ENCODE results near the gene CLK1. TPM values are rescaled to one million over a fixed set of nuclear protein-coding genes. Genes with fewer than 3 reads are reported as not detected.

Gene CLK1
- total and polyA plus RNA-seq, 2 of the 13 experiments (the other 11 are each of a cell fraction or from before 2014, with no cell fraction given) = 66.6 to 101 TPM

GRCh38 chr2:200843993-200844948, 20.2 kb downstream of the CLK1 start (continued):
- TF ChIP-seq, protein P1, sequence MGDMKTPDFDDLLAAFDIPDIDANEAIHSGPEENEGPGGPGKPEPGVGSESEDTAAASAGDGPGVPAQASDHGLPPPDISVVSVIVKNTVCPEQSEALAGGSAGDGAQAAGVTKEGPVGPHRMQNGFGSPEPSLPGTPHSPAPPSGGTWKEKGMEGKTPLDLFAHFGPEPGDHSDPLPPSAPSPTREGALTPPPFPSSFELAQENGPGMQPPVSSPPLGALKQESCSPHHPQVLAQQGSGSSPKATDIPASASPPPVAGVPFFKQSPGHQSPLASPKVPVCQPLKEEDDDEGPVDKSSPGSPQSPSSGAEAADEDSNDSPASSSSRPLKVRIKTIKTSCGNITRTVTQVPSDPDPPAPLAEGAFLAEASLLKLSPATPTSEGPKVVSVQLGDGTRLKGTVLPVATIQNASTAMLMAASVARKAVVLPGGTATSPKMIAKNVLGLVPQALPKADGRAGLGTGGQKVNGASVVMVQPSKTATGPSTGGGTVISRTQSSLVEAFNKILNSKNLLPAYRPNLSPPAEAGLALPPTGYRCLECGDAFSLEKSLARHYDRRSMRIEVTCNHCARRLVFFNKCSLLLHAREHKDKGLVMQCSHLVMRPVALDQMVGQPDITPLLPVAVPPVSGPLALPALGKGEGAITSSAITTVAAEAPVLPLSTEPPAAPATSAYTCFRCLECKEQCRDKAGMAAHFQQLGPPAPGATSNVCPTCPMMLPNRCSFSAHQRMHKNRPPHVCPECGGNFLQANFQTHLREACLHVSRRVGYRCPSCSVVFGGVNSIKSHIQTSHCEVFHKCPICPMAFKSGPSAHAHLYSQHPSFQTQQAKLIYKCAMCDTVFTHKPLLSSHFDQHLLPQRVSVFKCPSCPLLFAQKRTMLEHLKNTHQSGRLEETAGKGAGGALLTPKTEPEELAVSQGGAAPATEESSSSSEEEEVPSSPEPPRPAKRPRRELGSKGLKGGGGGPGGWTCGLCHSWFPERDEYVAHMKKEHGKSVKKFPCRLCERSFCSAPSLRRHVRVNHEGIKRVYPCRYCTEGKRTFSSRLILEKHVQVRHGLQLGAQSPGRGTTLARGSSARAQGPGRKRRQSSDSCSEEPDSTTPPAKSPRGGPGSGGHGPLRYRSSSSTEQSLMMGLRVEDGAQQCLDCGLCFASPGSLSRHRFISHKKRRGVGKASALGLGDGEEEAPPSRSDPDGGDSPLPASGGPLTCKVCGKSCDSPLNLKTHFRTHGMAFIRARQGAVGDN (CRISPR knock-in tag; IDR thresholded peaks at IDR 0.05) = peak; percentile 100
- 0 out of 2 replicates have a peak, but pooled peaks have one; percentile 41 for TF ChIP-seq CHD2 (IDR thresholded peaks at IDR 0.05; ENCODE audit: low read depth, low read length)
- TF ChIP-seq SIN3B (IDR thresholded peaks at IDR 0.05; ENCODE audit: low read length) = no peak
- TF ChIP-seq ZNF33B (CRISPR knock-in tag; IDR thresholded peaks at IDR 0.05) = peak; percentile 64; the same call in 1 of the 2 replicates
- TF ChIP-seq NFE2L1 (CRISPR knock-in tag; IDR thresholded peaks at IDR 0.05; ENCODE audit: borderline replicate concordance) = peak; percentile 49; the same call in 1 of the 2 replicates
- TF ChIP-seq SP4 (CRISPR knock-in tag; IDR thresholded peaks at IDR 0.05) = peak; percentile 72; the same call in 1 of the 2 replicates
- 0 out of 2 replicates have a peak, but pooled peaks have one; percentile 47 for TF ChIP-seq NFKBIZ (CRISPR knock-in tag; IDR thresholded peaks at IDR 0.05)
- TF ChIP-seq MED13 (CRISPR knock-in tag; IDR thresholded peaks at IDR 0.05) = no peak
- TF ChIP-seq ZNF644 (CRISPR knock-in tag; IDR thresholded peaks at IDR 0.05; ENCODE audit: low read depth) = peak; percentile 86; the same call in 1 of the 2 replicates
- TF ChIP-seq ELF3 (CRISPR knock-in tag; IDR thresholded peaks at IDR 0.05) = peak; percentile 23; the same call in 1 of the 2 replicates
- TF ChIP-seq GZF1 (CRISPR knock-in tag; IDR thresholded peaks at IDR 0.05) = no peak; the same call in 1 of the 2 replicates
- TF ChIP-seq SCMH1 (CRISPR knock-in tag; IDR thresholded peaks at IDR 0.05; ENCODE audit: borderline replicate concordance) = no peak
- no peak for TF ChIP-seq KAT2B (IDR thresholded peaks at IDR 0.05; ENCODE audit: borderline replicate concordance, low read depth, low read length)
- peak; percentile 72; the same call in 1 of the 2 replicates for TF ChIP-seq ZNF280D (CRISPR knock-in tag; IDR thresholded peaks at IDR 0.05)
- peak; percentile 94 for TF ChIP-seq HIVEP1 (CRISPR knock-in tag; IDR thresholded peaks at IDR 0.05)
- TF ChIP-seq CBFB (CRISPR knock-in tag; IDR thresholded peaks at IDR 0.05) = peak; percentile 26; the same call in 1 of the 2 replicates
- no peak for TF ChIP-seq MNT (IDR thresholded peaks at IDR 0.05)
- TF ChIP-seq DMAP1 (CRISPR knock-in tag; IDR thresholded peaks at IDR 0.05) = peak; percentile 54; the same call in 1 of the 2 replicates
- 0 out of 2 replicates have a peak, but pooled peaks have one; percentile 34 for TF ChIP-seq ZC3H13 (CRISPR knock-in tag; IDR thresholded peaks at IDR 0.05)
